22Rv1 (cell line): ENCODE data around the gene KCNJ3.

ENCODE experiments used
- H3K27ac ChIP-seq: fragments of 450-650 bp; 2 replicates; pipeline ENCODE4 v1.5.1; 2017
- ZFX ChIP-seq: fragments of 450-650 bp; IDR thresholded peaks from 2 replicates; pipeline ENCODE4 v1.6.1; 2017; ENCODE audit warnings: antibody characterized with exemption, borderline replicate concordance
- TF ChIP-seq, protein P1 (sequence below): fragments of 450-650 bp; IDR thresholded peaks from 2 replicates; pipeline ENCODE4 v1.5.1; 2017; ENCODE audit warnings: mild to moderate bottlenecking

Gene KCNJ3

GRCh38 chr2:154707994-154708575 is 9.6 kb downstream of the KCNJ3 start:
- peak overlapping the region; percentile 81 for H3K27ac ChIP-seq
- no peak for TF ChIP-seq ZFX
- TF ChIP-seq, protein P1, sequence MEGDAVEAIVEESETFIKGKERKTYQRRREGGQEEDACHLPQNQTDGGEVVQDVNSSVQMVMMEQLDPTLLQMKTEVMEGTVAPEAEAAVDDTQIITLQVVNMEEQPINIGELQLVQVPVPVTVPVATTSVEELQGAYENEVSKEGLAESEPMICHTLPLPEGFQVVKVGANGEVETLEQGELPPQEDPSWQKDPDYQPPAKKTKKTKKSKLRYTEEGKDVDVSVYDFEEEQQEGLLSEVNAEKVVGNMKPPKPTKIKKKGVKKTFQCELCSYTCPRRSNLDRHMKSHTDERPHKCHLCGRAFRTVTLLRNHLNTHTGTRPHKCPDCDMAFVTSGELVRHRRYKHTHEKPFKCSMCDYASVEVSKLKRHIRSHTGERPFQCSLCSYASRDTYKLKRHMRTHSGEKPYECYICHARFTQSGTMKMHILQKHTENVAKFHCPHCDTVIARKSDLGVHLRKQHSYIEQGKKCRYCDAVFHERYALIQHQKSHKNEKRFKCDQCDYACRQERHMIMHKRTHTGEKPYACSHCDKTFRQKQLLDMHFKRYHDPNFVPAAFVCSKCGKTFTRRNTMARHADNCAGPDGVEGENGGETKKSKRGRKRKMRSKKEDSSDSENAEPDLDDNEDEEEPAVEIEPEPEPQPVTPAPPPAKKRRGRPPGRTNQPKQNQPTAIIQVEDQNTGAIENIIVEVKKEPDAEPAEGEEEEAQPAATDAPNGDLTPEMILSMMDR: no peak

DNA sequence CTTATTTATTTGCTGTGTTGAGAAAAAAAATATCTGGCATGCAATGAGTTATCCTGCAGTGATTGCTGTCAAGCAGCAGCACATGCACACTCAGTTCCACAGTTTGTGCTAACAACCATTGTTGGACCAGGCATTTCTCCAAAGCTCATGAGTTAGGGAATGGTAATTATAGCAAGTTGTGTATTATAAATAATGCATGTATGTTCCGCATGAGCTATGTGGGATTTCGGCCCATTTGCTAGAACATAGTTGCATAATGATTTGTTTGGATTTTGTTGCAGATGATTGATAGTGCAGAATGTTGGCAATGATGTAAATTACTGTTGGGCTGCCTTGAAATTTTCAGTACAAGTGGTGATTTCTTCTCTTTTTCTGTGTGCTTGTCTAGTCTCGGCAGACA is 10.7 kb downstream of the KCNJ3 start:
- TF ChIP-seq ZFX: no peak
- TF ChIP-seq, protein P1: no peak

GRCh38 chr2:154710078-154710477 is 11.6 kb downstream of the KCNJ3 start:
- TF ChIP-seq, protein P1: no peak
- TF ChIP-seq ZFX: no peak
- peak overlapping the region; percentile 81 for H3K27ac ChIP-seq

More for the DNA sequence above, 10.7 kb downstream of the KCNJ3 start:
- H3K27ac ChIP-seq: peak overlapping the region; percentile 81

GRCh38 chr2:154710685-154711084 is 12.2 kb downstream of the KCNJ3 start:
- no peak for TF ChIP-seq ZFX
- TF ChIP-seq, protein P1: no peak
- peak overlapping the region; percentile 81 for H3K27ac ChIP-seq

GRCh38 chr2:154713675-154714074 is 15.2 kb downstream of the KCNJ3 start:
- peak overlapping the region; percentile 81 for H3K27ac ChIP-seq
- TF ChIP-seq ZFX: no peak
- TF ChIP-seq, protein P1: no peak

GRCh38 chr2:154720651-154721050 is 22.2 kb downstream of the KCNJ3 start:
- no peak overlapping the region for H3K27ac ChIP-seq
- TF ChIP-seq, protein P1: no peak
- no peak for TF ChIP-seq ZFX

DNA sequence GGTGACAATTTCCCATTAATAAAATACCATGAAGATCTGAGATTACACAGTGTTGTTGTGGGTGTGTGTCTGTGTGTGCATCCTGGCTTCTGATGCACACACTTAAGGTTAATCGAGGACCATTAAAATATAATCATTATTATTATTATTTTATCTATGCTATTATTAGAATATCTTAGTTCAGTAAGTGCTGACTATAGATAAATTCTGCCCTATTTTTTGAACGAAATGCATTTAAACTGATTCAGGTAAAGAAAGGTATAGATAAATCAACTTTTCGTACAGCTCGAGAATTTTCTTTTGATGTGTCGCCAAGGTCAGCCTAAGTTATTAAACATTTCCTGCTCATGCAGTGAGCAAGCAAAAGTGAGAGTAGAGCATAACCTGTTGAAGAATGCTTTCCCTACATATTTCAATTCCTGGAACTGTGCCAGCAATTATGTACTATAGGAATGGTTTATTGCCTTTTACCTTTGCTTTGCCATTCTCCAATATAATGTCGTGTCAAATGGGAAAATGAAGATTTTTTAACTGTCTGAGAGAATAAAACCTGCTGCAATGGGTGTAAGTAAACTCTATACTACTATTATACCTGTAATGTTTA is 25.8 kb downstream of the KCNJ3 start:
- no peak overlapping the region for H3K27ac ChIP-seq
- TF ChIP-seq, protein P1: no peak
- TF ChIP-seq ZFX: no peak
